ENCODE results near the gene GALNT4.

- TF ChIP-seq, protein P1, sequence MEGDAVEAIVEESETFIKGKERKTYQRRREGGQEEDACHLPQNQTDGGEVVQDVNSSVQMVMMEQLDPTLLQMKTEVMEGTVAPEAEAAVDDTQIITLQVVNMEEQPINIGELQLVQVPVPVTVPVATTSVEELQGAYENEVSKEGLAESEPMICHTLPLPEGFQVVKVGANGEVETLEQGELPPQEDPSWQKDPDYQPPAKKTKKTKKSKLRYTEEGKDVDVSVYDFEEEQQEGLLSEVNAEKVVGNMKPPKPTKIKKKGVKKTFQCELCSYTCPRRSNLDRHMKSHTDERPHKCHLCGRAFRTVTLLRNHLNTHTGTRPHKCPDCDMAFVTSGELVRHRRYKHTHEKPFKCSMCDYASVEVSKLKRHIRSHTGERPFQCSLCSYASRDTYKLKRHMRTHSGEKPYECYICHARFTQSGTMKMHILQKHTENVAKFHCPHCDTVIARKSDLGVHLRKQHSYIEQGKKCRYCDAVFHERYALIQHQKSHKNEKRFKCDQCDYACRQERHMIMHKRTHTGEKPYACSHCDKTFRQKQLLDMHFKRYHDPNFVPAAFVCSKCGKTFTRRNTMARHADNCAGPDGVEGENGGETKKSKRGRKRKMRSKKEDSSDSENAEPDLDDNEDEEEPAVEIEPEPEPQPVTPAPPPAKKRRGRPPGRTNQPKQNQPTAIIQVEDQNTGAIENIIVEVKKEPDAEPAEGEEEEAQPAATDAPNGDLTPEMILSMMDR (IDR thresholded peaks at IDR 0.05) = no peak
- TF ChIP-seq POLR2A (IDR thresholded peaks at IDR 0.05; ENCODE audit: low read depth) = no peak
Measured at GRCh38 chr12:89499857-89500256, 24.7 kb downstream of the GALNT4 start.

Data from esophagus muscularis mucosa (tissue), 3 donors.